DND-41 (cell line): Measurements from ENCODE around the gene PHGDH.

Experiments
- CTCF ChIP-seq: IDR thresholded peaks from 2 replicates; pipeline ENCODE4 v1.5.1; 2012; ENCODE audit warnings: borderline replicate concordance, low read length, moderate library complexity, mild to moderate bottlenecking; ENCODE audit not compliant: poor library complexity, severe bottlenecking; ENCODE audit errors: extremely low read depth
- EZH2 ChIP-seq: IDR thresholded peaks from 3 replicates; pipeline ENCODE4 v1.6.1; 2012; ENCODE audit warnings: borderline replicate concordance, low read depth, mild to moderate bottlenecking, moderate library complexity, low read length, inconsistent platforms; ENCODE audit not compliant: severe bottlenecking

GRCh38 chr1:119781434-119782210, 69.9 kb downstream of the PHGDH start:
- no peak for TF ChIP-seq CTCF
- TF ChIP-seq EZH2, result no peak
